K562 (cell line): ENCODE results near the gene FCRLA. TPM values are rescaled to one million over a fixed set of nuclear protein-coding genes. Genes with fewer than 3 reads are reported as not detected.

Source experiments
- ATAC-seq: fragments of 200-7000 bp; cut with Tn5 transposase; 3 replicates; pipeline ENCODE4 v1.9.1; 2020; ENCODE audit warnings: moderate library complexity
- BruUV-seq: library from RNA; stranded (reverse); fragments of 400-500 nt; replicated peaks from 2 replicates; lab custom pipeline; 2021; lab: Mats Ljungman, UMichigan
- CTCF ChIA-PET: fragments of 300-600 bp; formaldehyde crosslinking; extraction: SDS; loops from one replicate; lab custom pipeline; 2021; ENCODE audit warnings: low intra/inter-chr PET ratio; lab: Yijun Ruan, JAX
- POLR2A ChIA-PET: fragments of 300-600, 350-650 bp; sonication (Branson Sonifier 250); formaldehyde crosslinking; extraction: SDS; loops from one replicate; lab custom pipeline; 2021; ENCODE audit warnings: antibody characterized with exemption, inconsistent platforms; lab: Yijun Ruan, JAX
- DNase-seq, 4 experiments: peaks; one replicate each; pipeline versions ENCODE4 v3.0.0 to v3.0.0-alpha.2; 2011 to 2018; ENCODE audit warnings: low spot score in 3 of 4, mixed read lengths in 3 of 4; ENCODE audit errors: extremely low read depth in 1 of 4
- FAIRE-seq: peaks from 2 replicates; lab custom pipeline; 2011; peaks lifted over from hg19 to GRCh38; lab: Jason Lieb, UNC
- H2AFZ ChIP-seq: 2 replicates; pipeline ENCODE4 v1.6.0; 2011; ENCODE audit warnings: low read depth, low read length, control low read depth, inconsistent platforms
- H3K27ac ChIP-seq: fragments of 200-600 bp; 3 replicates; pipeline ENCODE4 v1.8.0; 2011; ENCODE audit warnings: low read depth, mild to moderate bottlenecking, control low read depth, inconsistent platforms, low read length, moderate library complexity, mixed read lengths; ENCODE audit errors: extremely low read depth
- H3K27me3 ChIP-seq, 2 experiments: fragments of 300-600 bp in 1 of 2; 2 replicates in 1 of 2; 3 replicates in 1 of 2; pipeline versions ENCODE4 v1.6.0 to v1.8.0; 2011; ENCODE audit warnings: inconsistent platforms in 2 of 2, low read length in 2 of 2, mild to moderate bottlenecking in 1 of 2, mixed read lengths in 1 of 2, moderate library complexity in 1 of 2; ENCODE audit not compliant: control insufficient read depth in 2 of 2, insufficient read depth in 2 of 2
- H3K36me3 ChIP-seq: fragments of 300-600 bp; 3 replicates; pipeline ENCODE4 v1.8.0; 2011; ENCODE audit warnings: mild to moderate bottlenecking, low read length, inconsistent platforms; ENCODE audit not compliant: control insufficient read depth, insufficient read depth
- H3K4me1 ChIP-seq, 2 experiments: fragments of 200-600 bp in 1 of 2; replicated peaks in 1 of 2; 2 replicates in 1 of 2; 3 replicates in 1 of 2; pipeline versions ENCODE4 v1.5.1 to v1.8.0; 2011; ENCODE audit warnings: inconsistent platforms in 2 of 2, low read length in 2 of 2, mild to moderate bottlenecking in 1 of 2, mixed read lengths in 1 of 2, moderate library complexity in 1 of 2; ENCODE audit not compliant: control insufficient read depth in 2 of 2, insufficient read depth in 2 of 2
- H3K4me2 ChIP-seq: 2 replicates; pipeline ENCODE4 v1.6.1; 2011; ENCODE audit warnings: low read length, control low read depth, inconsistent platforms, mixed read lengths; ENCODE audit not compliant: insufficient read depth
- H3K4me3 ChIP-seq: fragments of 200-600 bp; sonication (generic), shearing (Covaris generic); 2 replicates; pipeline ENCODE4 v1.5.1; 2016; ENCODE audit warnings: control low read depth, inconsistent platforms
- H3K79me2 ChIP-seq: fragments of 200-600 bp; 3 replicates; pipeline ENCODE4 v1.8.0; 2011; ENCODE audit warnings: low read length, inconsistent platforms; ENCODE audit not compliant: control insufficient read depth, insufficient read depth
- H3K9ac ChIP-seq, 2 experiments: 2 replicates each; pipeline versions ENCODE4 v1.6.0 to v1.6.1; 2011; ENCODE audit warnings: low read depth in 2 of 2, low read length in 2 of 2, control low read depth in 1 of 2, inconsistent platforms in 1 of 2, mild to moderate bottlenecking in 1 of 2, mixed read lengths in 1 of 2; ENCODE audit not compliant: insufficient read depth in 1 of 2
- H3K9me1 ChIP-seq: one replicate; pipeline ENCODE4 v1.6.0; 2011; ENCODE audit warnings: inconsistent platforms, mild to moderate bottlenecking, low read length, moderate library complexity; ENCODE audit not compliant: control insufficient read depth, insufficient read depth
- H3K9me3 ChIP-seq: replicated peaks from 2 replicates; pipeline ENCODE4 v1.5.1; 2011; ENCODE audit warnings: low read depth, low read length, inconsistent platforms; ENCODE audit not compliant: control insufficient read depth, insufficient read depth
- H4K20me1 ChIP-seq: replicated peaks from 2 replicates; pipeline ENCODE4 v1.6.1; 2011; ENCODE audit warnings: low read length, inconsistent platforms, mixed read lengths; ENCODE audit not compliant: control insufficient read depth, insufficient read depth
- BCL6 ChIP-seq: fragments of 250-450 bp; sonication (Bioruptor Pico); IDR thresholded peaks from 2 replicates; pipeline ENCODE4 v1.4.0; 2020
- ESRRB ChIP-seq: fragments of 250-450 bp; sonication (Bioruptor Pico); IDR thresholded peaks from 2 replicates; pipeline ENCODE4 v1.5.0; 2020; ENCODE audit warnings: mild to moderate bottlenecking, moderate library complexity, borderline replicate concordance
- IRF2 ChIP-seq: sonication (generic); formaldehyde crosslinking; IDR thresholded peaks from 2 replicates; pipeline ENCODE4 v1.8.1; 2022; ENCODE audit warnings: mild to moderate bottlenecking, missing genetic modification reagents
- MAFG ChIP-seq: fragments of 450-650 bp; conservative IDR thresholded peaks from 2 replicates; pipeline ENCODE4 v1.6.1; 2016; ENCODE audit warnings: missing genetic modification characterization, missing compliant biosample characterization
- MED1 ChIP-seq: sonication (generic); formaldehyde crosslinking; IDR thresholded peaks from 2 replicates; pipeline ENCODE4 v1.8.1; 2023; ENCODE audit warnings: missing genetic modification reagents, borderline replicate concordance
- NELFE ChIP-seq: IDR thresholded peaks from 2 replicates; pipeline ENCODE4 v1.6.1; 2011; ENCODE audit warnings: mild to moderate bottlenecking; ENCODE audit not compliant: insufficient read depth, insufficient read length
- NRF1 ChIP-seq, 2 experiments: fragments of 450-650 bp; IDR thresholded peaks in 1 of 2; conservative IDR thresholded peaks in 1 of 2; 2 replicates each; pipeline ENCODE4 v1.6.1; 2014; ENCODE audit warnings: mild to moderate bottlenecking in 2 of 2
- RBM15 ChIP-seq: fragments of 200-400 bp; formaldehyde crosslinking; IDR thresholded peaks from 2 replicates; pipeline ENCODE4 v1.6.1; 2018; ENCODE audit warnings: mild to moderate bottlenecking, low read length, moderate library complexity; ENCODE audit not compliant: insufficient read depth
- SP1 ChIP-seq: sonication (generic); formaldehyde crosslinking; IDR thresholded peaks from 2 replicates; pipeline ENCODE4 v1.8.1; 2022; ENCODE audit warnings: mild to moderate bottlenecking, missing genetic modification reagents
- TBL1XR1 ChIP-seq, 2 experiments: IDR thresholded peaks; 2 replicates each; pipeline ENCODE4 v1.6.1; 2012; ENCODE audit warnings: improper control_type of control experiment in 2 of 2, low read length in 2 of 2, mild to moderate bottlenecking in 1 of 2
- TEAD1 ChIP-seq, 2 experiments: fragments of 450-650 bp in 1 of 2; sonication (generic) in 1 of 2; formaldehyde crosslinking; IDR thresholded peaks; 2 replicates each; pipeline versions ENCODE4 v1.4.0 to v1.8.0; 2020 to 2022; ENCODE audit warnings: mild to moderate bottlenecking in 2 of 2, missing genetic modification reagents in 1 of 2
- ZBTB7A ChIP-seq: IDR thresholded peaks from 2 replicates; pipeline ENCODE4 v1.6.1; 2011; ENCODE audit warnings: low read depth, mild to moderate bottlenecking, low read length, moderate library complexity, borderline replicate concordance; ENCODE audit not compliant: control insufficient read depth
- ZNF212 ChIP-seq: fragments of 450-650 bp; formaldehyde crosslinking; IDR thresholded peaks from 2 replicates; pipeline ENCODE4 v1.4.0; 2020; ENCODE audit warnings: mild to moderate bottlenecking
- ZNF518B ChIP-seq: fragments of 250-450 bp; sonication (Bioruptor Pico); IDR thresholded peaks from 2 replicates; pipeline ENCODE4 v1.5.0; 2021; ENCODE audit warnings: mild to moderate bottlenecking, moderate library complexity
- ZNF830 ChIP-seq: fragments of 250-450 bp; sonication (Bioruptor Pico); IDR thresholded peaks from 2 replicates; pipeline ENCODE4 v1.5.0; 2021; ENCODE audit warnings: mild to moderate bottlenecking
- WGBS: fragments of 100-300 bp; shearing (Covaris generic); methylation state at CpG from one replicate; pipeline ENCODE4 v1.1.6; 2016; ENCODE audit warnings: low coverage, mixed read lengths; ENCODE audit not compliant: insufficient coverage; ENCODE audit errors: missing lambda C conversion rate; 5-methylcytosine and 5-hydroxymethylcytosine counted together
- in situ Hi-C: fragments of 300-500 bp; cut with MboI; formaldehyde crosslinking; loops from 4 replicates; pipeline ENCODE4 v1.15.0; 2018; ENCODE audit warnings: inconsistent platforms, mixed read lengths
- intact Hi-C: fragments of 100-400 bp; cut with micrococcal nuclease; formaldehyde crosslinking; loops from 2 replicates; pipeline ENCODE4 v1.14.2; 2022
- polyA plus RNA-seq, 8 experiments: library from polyadenylated mRNA; depleted of rRNA in 4 of 8; stranded (reverse) in 5 of 8; unstranded in 3 of 8; fragments of >200 nt; fragmentation: Nextera tagmentation in 2 of 8; fragmentation: Illumina TruSeq in 1 of 8; extraction: Ambion mirVana in 2 of 8; extraction: Trizol in 1 of 8; gene quantifications; 2 replicates each; pipeline versions ENCODE4 v1.2.1 to v1.2.3, GENCODE V29; 2011 to 2014; ENCODE audit warnings: inconsistent platforms in 1 of 8, missing spikeins in 1 of 8
- total RNA-seq, 7 experiments: library from RNA; depleted of rRNA in 6 of 7; stranded (reverse); fragments of >200 nt in 6 of 7; fragmentation: Illumina TruSeq in 2 of 7; extraction: Trizol in 2 of 7; gene quantifications; 2 replicates each; pipeline versions ENCODE4 v1.2.1 to v1.2.3, GENCODE V29; 2011 to 2021; ENCODE audit warnings: low replicate concordance in 1 of 7
- TF ChIP-seq, protein P1 (sequence below): fragments of 450-650 bp; IDR thresholded peaks from 2 replicates; pipeline ENCODE4 v1.6.1; 2016
- TF ChIP-seq, protein P2 (sequence below): sonication (generic); formaldehyde crosslinking; IDR thresholded peaks from 2 replicates; pipeline ENCODE4 v1.8.0; 2022; ENCODE audit warnings: mild to moderate bottlenecking, missing genetic modification reagents

The FCRLA gene
- total and polyA plus RNA-seq, 9 of the 15 experiments (the other 6 are each of a cell fraction or from before 2014, with no cell fraction given): 0.09 to 0.84 (median 0.44) TPM

DNA sequence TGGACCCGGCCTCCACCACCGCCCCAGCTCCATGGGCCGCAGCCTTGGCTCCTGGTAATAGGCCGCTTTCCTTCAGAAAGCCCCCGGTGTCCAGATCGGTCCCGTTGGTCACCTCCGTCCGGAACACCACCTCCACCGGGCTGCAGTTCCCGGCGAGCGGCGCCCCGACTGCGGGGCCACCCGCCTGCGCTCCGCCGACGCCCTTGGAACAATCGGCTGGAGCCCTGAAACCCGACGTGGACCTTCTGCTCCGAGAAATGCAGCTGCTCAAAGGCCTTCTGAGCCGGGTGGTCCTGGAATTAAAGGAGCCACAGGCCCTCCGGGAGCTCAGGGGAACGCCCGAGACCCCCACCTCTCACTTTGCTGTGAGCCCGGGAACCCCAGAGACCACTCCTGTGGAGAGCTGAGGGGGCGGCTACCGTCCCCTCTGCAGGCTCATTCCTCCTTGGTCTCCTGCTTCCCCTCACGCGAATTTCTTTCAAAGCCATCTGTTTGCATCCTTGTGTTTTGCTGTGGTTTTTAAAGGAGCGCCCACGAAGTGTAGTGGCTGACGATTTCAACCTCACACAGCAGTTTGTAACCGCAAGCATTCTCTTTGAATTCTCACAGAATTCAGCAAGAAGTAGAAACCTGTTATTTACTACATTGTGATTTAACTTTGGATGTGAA is 20.4 kb downstream of the FCRLA start:
- H2AFZ ChIP-seq: peak overlapping the region; percentile 84
- no peaks in the 10 kb centered on the region for H3K36me3 ChIP-seq
- intact Hi-C loops: no loop called here
- peak overlapping the region; percentile 92 to 98 for H3K9ac ChIP-seq
- H3K27ac ChIP-seq: peak overlapping the region; percentile 92
- H3K9me3 ChIP-seq: no peaks in the 10 kb centered on the region
- ChIA-PET POLR2A (interaction anchor here (0.6 to 2.6 kb wide), 11 partner anchors 11 to 402 kb away, joined by 3 to 19 read pairs (median 3); partner anchors contain the start of genes DUSP12 and FCRLA), CTCF (no interaction called here)
- no peaks in the 10 kb centered on the region for H4K20me1 ChIP-seq
- no peaks in the 10 kb centered on the region for H3K27me3 ChIP-seq
- H3K79me2 ChIP-seq: peaks cover 24% of the 10 kb centered on the region
- TSS peak; percentile 93 for BruUV-seq
- peak overlapping the region; percentile 74 for H3K4me3 ChIP-seq
- DNase-seq: peak in 1 of 4 experiments; percentile 52
- WGBS: under 1% methylated on average over 38 of the region's 38 CpGs
- in situ Hi-C loops: no loop called here
- peak; percentile 59 for FAIRE-seq
- peak; percentile 21 for ATAC-seq
- H3K4me2 ChIP-seq: peak overlapping the region; percentile 80
- no peaks in the 10 kb centered on the region for H3K9me1 ChIP-seq
- peaks cover 31 to 54% of the 10 kb centered on the region in 2 experiments for H3K4me1 ChIP-seq
- no peak for TF ChIP-seq ZBTB7A
- TF ChIP-seq RBM15: no peak
- TF ChIP-seq ZNF518B (CRISPR knock-in tag): no peak
- TF ChIP-seq ZNF830 (CRISPR knock-in tag): 0 out of 2 replicates have a peak, but pooled peaks have one; percentile 56
- TF ChIP-seq NRF1 (conservative IDR thresholded peaks at IDR 0.05 in 1 of 2, IDR thresholded peaks at IDR 0.05 in 1 of 2): no peak
- TF ChIP-seq NELFE: no peak
- TF ChIP-seq MAFG (tag): no peak
- TF ChIP-seq MED1 (CRISPR knock-in tag): no peak
- TF ChIP-seq IRF2 (CRISPR knock-in tag): no peak
- TF ChIP-seq ESRRB (CRISPR knock-in tag): no peak
- TF ChIP-seq BCL6: no peak
- no peak for TF ChIP-seq TBL1XR1 (IDR thresholded peaks at IDR 0.05; ENCODE audit: low read length in 2 of 2)
- no peak for TF ChIP-seq TEAD1 (CRISPR knock-in tag; IDR thresholded peaks at IDR 0.05)
- TF ChIP-seq, protein P1, sequence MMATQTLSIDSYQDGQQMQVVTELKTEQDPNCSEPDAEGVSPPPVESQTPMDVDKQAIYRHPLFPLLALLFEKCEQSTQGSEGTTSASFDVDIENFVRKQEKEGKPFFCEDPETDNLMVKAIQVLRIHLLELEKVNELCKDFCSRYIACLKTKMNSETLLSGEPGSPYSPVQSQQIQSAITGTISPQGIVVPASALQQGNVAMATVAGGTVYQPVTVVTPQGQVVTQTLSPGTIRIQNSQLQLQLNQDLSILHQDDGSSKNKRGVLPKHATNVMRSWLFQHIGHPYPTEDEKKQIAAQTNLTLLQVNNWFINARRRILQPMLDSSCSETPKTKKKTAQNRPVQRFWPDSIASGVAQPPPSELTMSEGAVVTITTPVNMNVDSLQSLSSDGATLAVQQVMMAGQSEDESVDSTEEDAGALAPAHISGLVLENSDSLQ: no peak
- TF ChIP-seq SP1 (CRISPR knock-in tag): peak; percentile 17; the same call in 1 of the 2 replicates
- TF ChIP-seq, protein P2, sequence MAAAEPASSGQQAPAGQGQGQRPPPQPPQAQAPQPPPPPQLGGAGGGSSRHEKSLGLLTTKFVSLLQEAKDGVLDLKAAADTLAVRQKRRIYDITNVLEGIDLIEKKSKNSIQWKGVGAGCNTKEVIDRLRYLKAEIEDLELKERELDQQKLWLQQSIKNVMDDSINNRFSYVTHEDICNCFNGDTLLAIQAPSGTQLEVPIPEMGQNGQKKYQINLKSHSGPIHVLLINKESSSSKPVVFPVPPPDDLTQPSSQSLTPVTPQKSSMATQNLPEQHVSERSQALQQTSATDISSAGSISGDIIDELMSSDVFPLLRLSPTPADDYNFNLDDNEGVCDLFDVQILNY (CRISPR knock-in tag): 0 out of 2 replicates have a peak, but pooled peaks have one; percentile 48
- no peak for TF ChIP-seq ZNF212 (CRISPR knock-in tag)
